GM12892 (cell line): ENCODE measurements around the gene NOP9.

Experiments
- POLR2A ChIP-seq: IDR thresholded peaks from 2 replicates; pipeline ENCODE4 v1.6.1; 2011; ENCODE audit warnings: low read depth, low read length, control low read depth
- POLR2AphosphoS5 ChIP-seq: IDR thresholded peaks from 2 replicates; pipeline ENCODE4 v1.6.1; 2011; ENCODE audit warnings: low read depth, low read length, control low read depth
- TAF1 ChIP-seq: IDR thresholded peaks from 2 replicates; pipeline ENCODE4 v1.6.1; 2011; ENCODE audit warnings: low read depth, mild to moderate bottlenecking, control low read depth, low read length, borderline replicate concordance

GRCh38 chr14:24264298-24264697 is 35.4 kb upstream of the NOP9 start:
- TF ChIP-seq POLR2A (peak; percentile 32; the same call in 1 of the 2 replicates), POLR2AphosphoS5 (peak; percentile 30; the same call in 1 of the 2 replicates), TAF1 (no peak)
